Measurements from ENCODE around the gene INTS6. TPM values are rescaled to one million over a fixed set of nuclear protein-coding genes. Genes with fewer than 3 reads are reported as not detected.

Gene INTS6
- total RNA-seq, 1 experiment from 2014 or later = 26.6 TPM

DNA sequence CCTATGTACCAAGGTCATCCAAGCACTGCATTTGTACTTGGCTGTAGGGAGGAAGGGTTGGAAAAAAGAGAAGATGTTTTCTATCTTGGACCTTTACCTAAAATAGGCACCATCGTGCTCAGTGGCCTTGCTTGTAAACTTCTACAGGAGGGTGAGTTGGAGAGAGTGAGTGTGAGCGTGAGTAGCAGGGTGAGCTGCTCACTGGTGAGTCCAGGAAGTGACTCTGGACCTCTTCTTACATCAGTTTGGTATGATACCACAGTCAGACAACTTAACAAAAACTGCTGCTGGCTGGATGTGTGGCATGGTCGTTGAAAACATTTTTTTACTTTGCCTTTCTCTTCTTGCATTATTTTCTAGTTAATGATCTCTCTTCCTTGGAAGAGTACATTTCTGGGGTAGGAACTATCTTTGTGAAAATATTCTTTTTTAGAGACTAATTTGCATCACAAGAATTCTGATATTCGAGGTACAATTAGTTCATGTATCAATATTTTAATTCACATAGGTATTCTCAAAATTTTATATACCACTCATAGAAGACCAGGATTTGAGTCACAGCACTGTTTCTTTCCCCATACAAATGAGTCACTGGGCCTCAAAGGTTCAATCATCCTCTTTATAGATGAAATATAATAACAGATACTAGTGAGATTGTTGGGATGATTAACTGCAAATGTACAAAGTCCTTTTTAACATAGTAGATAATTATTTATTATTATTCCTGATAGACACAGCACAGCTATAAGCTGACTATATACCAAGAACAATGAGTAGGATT lies 112.7 kb downstream of the INTS6 start:
- Histone ChIP-seq H3K9me3 (ENCODE audit: low read length) (no peaks in the 10 kb centered on the region), H3K36me3 (ENCODE audit: low read depth, low read length) (no peaks in the 10 kb centered on the region), H3K4me2 (ENCODE audit: low read length) (no peak overlapping the region), H3K4me1 (ENCODE audit: insufficient read depth, low read length) (no peaks in the 10 kb centered on the region; the same call in 1 of the 2 replicates), H3K79me2 (ENCODE audit: low read length) (no peaks in the 10 kb centered on the region), H2AFZ (ENCODE audit: low read length) (no peak overlapping the region), H4K20me1 (ENCODE audit: low read length) (no peaks in the 10 kb centered on the region), H3K9ac (ENCODE audit: low read length) (no peak overlapping the region), H3K27me3 (ENCODE audit: low read length) (no peaks in the 10 kb centered on the region), H3F3A (ENCODE audit: low read length, unreplicated experiment) (no peaks in the 10 kb centered on the region), H3K27ac (ENCODE audit: low read length) (no peak overlapping the region), H3K9me2 (replicated peaks; ENCODE audit: low read length) (no peaks in the 10 kb centered on the region), H3K4me3 (ENCODE audit: low read length) (no peak overlapping the region)
- ChIA-PET POLR2A (ENCODE audit: unreplicated experiment) (interaction anchor here (0.5 kb wide), 1 partner anchor 425 kb away, joined by 9 read pairs; no protein-coding TSS in a partner anchor), CTCF (no interaction called here)
- TF ChIP-seq, protein P1, sequence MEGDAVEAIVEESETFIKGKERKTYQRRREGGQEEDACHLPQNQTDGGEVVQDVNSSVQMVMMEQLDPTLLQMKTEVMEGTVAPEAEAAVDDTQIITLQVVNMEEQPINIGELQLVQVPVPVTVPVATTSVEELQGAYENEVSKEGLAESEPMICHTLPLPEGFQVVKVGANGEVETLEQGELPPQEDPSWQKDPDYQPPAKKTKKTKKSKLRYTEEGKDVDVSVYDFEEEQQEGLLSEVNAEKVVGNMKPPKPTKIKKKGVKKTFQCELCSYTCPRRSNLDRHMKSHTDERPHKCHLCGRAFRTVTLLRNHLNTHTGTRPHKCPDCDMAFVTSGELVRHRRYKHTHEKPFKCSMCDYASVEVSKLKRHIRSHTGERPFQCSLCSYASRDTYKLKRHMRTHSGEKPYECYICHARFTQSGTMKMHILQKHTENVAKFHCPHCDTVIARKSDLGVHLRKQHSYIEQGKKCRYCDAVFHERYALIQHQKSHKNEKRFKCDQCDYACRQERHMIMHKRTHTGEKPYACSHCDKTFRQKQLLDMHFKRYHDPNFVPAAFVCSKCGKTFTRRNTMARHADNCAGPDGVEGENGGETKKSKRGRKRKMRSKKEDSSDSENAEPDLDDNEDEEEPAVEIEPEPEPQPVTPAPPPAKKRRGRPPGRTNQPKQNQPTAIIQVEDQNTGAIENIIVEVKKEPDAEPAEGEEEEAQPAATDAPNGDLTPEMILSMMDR (conservative IDR thresholded peaks at IDR 0.05; ENCODE audit: low read depth, low read length) = no peak
- no peak for TF ChIP-seq EZH2 (IDR thresholded peaks at IDR 0.05; ENCODE audit: low read length, unreplicated experiment)
- no peak for TF ChIP-seq EZH2phosphoT487 (IDR thresholded peaks at IDR 0.05; ENCODE audit: borderline replicate concordance, low read length)
- ATAC-seq (peak; percentile 15; the same call in 1 of the 2 replicates), DNase-seq (peak; percentile 16)
- intact Hi-C loops (cut with micrococcal nuclease) = no loop called here
- no TSS peak for BruUV-seq (replicated peaks)

DNA sequence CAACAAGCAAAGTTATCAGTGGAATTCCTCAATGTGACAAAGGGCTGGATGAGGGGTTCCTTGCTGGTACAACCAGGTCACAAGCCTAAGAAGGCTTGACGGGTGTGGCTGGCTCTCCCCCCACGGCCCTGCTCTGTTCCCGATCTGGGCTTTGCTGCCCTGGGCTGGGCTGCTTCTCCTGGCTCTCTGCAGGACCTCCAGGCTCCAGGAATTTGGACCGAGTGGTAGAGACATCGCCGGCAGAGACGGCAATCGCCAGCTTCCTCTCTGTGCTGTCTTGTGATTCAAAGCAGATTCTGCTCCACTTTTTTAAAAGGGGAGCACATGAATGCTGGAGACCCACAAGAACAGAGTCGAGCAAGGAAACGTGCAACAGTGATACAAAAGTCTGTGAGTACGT lies 113.5 kb downstream of the INTS6 start, which contains the start of gene SERPINE3:
TSS of gene SERPINE3 (plus strand) at position 338 of the 400 bp plus-strand sequence. CDS start 1,401 bp downstream, outside the sequence.
- no peak for DNase-seq
- CTCF ChIA-PET = no interaction called here

More for the DNA sequence above, 113.5 kb downstream of the INTS6 start, which contains the start of gene SERPINE3:
- no peak for TF ChIP-seq EZH2phosphoT487 (IDR thresholded peaks at IDR 0.05; ENCODE audit: borderline replicate concordance, low read length)
- TF ChIP-seq, protein P1 (conservative IDR thresholded peaks at IDR 0.05; ENCODE audit: low read depth, low read length) = no peak
- no peak for TF ChIP-seq EZH2 (IDR thresholded peaks at IDR 0.05; ENCODE audit: low read length, unreplicated experiment)
- intact Hi-C loops (cut with micrococcal nuclease) = no loop called here
- Histone ChIP-seq H3K9me3 (ENCODE audit: low read length) (no peaks in the 10 kb centered on the region), H3K36me3 (ENCODE audit: low read depth, low read length) (no peaks in the 10 kb centered on the region), H3K4me3 (ENCODE audit: low read length) (no peak within 1 kb of the TSS), H3K9ac (ENCODE audit: low read length) (no peak within 1 kb of the TSS), H3K4me1 (ENCODE audit: insufficient read depth, low read length) (no peaks in the 10 kb centered on the region; the same call in 1 of the 2 replicates), H4K20me1 (ENCODE audit: low read length) (no peaks in the 10 kb centered on the region), H3K4me2 (ENCODE audit: low read length) (no peak within 1 kb of the TSS), H3K79me2 (ENCODE audit: low read length) (no peaks in the 10 kb centered on the region), H3K27ac (ENCODE audit: low read length) (no peak within 1 kb of the TSS), H3F3A (ENCODE audit: low read length, unreplicated experiment) (no peaks in the 10 kb centered on the region), H2AFZ (ENCODE audit: low read length) (no peak within 1 kb of the TSS), H3K9me2 (replicated peaks; ENCODE audit: low read length) (no peaks in the 10 kb centered on the region), H3K27me3 (ENCODE audit: low read length) (no peaks in the 10 kb centered on the region)
- no TSS peak for BruUV-seq (replicated peaks)
- ATAC-seq = no peak
- POLR2A ChIA-PET (ENCODE audit: unreplicated experiment) = no interaction called here

All from PC-3 (cell line).